Measurements from ENCODE around the gene MEI1.

MEI1 gene

DNA sequence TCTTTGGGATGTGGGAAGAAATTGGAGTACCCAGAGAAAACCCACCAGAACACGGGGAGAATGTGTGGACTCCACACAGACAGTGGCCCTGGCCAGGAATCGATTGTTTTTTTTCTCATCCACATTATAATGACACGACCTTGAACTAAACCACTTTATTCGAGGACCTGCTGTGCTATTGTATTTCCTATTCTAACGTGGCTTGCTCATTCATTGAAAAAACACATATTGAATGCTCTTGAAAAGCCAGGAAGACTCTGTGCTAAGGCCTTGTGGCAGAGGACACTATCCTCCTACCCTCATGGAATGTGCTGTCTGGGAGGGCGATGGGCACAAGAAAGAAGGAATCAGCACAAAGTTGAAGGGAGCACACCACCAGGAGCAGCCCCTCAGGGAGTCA is 124.5 kb downstream of the MEI1 start:
- no peak overlapping the region for H3K27ac ChIP-seq

DNA sequence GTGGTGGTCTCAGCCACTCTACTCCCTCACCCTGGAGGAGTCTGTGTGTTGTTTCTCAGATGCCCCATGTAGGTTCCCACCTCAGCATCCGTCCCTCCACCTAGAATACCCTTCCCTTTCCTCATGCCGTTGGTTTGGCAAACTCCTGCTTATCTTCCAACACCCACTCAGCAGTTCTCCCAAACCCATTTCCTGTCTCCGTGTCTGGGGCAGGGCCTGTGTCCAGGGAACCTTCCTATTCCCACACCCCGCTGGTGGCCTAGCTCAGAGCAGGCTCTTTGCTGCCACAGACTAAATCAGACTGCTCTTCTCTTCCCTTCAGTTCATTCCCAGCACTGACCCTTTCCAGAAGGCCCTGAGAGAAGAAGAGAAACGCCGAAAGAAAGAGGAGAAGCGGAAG is 126.1 kb downstream of the MEI1 start:
- TF ChIP-seq, protein P1, sequence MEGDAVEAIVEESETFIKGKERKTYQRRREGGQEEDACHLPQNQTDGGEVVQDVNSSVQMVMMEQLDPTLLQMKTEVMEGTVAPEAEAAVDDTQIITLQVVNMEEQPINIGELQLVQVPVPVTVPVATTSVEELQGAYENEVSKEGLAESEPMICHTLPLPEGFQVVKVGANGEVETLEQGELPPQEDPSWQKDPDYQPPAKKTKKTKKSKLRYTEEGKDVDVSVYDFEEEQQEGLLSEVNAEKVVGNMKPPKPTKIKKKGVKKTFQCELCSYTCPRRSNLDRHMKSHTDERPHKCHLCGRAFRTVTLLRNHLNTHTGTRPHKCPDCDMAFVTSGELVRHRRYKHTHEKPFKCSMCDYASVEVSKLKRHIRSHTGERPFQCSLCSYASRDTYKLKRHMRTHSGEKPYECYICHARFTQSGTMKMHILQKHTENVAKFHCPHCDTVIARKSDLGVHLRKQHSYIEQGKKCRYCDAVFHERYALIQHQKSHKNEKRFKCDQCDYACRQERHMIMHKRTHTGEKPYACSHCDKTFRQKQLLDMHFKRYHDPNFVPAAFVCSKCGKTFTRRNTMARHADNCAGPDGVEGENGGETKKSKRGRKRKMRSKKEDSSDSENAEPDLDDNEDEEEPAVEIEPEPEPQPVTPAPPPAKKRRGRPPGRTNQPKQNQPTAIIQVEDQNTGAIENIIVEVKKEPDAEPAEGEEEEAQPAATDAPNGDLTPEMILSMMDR (conservative IDR thresholded peaks at IDR 0.05): no peak

More for the DNA sequence above, 124.5 kb downstream of the MEI1 start:
- TF ChIP-seq, protein P1 (conservative IDR thresholded peaks at IDR 0.05): no peak

DNA sequence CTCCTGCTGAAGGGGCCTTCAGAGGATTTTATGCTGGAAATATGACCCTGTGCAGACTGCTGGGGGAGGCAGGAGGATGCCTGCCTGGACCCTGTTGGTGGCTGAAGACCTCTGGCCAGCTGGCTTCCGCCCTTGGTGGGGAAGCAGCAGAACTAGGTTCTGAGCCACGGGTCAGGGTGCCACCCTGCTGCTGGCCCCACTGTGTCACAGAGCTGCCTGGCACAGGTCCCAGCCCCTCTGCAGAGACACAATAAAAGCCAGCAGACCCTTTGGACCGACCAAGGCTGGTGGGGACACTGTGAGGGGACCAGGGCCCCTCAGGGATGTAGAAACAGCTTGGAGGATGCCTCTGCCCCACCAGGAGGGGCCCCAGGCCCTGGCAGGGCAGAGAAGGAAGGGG is 126.7 kb downstream of the MEI1 start:
- TF ChIP-seq, protein P1 (conservative IDR thresholded peaks at IDR 0.05): no peak
- H3K27ac ChIP-seq: no peak overlapping the region

More for the DNA sequence above, 126.1 kb downstream of the MEI1 start:
- H3K27ac ChIP-seq: no peak overlapping the region

DNA sequence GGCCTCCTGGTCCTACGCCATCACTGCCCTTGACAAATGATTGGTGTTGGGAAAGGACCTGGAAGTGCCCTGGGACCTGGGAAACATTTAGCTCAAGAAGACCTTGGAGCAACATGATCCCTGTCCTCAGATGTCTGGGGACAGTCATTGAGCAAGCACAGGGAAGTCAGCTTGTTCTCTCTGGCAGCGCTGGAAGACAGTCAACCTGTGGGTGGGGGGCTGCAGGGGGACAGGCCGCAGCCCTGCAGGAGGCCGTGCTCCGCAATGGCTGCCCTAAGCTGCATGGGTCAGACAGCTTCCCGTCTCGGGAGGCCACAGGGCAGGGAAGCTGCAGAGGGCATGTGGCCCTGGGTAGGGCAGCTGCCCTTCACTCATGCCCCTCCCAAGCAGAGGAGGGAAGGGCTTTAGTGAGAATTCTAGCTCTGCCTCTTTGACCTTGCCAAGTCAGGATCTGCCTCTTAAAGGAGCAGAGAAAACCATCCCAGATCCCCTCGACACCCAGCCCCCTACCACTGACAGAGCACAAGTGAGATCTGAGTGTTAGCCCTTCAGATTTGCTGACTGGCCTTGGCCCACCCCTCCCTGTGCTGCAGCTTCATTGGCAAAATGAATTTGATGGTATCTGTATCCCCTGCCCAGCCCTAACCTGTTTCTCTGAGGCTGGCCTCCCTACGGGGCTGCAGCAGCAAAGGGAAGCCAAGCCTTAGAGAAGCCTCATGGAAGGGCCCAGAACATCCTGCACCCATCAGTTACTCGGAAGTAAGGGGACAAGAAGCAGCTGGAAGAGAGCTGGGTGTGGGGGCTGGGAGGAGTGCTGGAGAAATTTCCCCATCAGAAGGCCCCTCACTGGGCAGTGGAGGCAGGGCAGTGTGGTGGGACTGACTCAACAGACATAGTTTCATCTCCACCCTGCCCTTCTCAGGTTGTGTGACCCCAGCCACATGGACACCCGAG is 127.4 kb downstream of the MEI1 start:
- H3K27ac ChIP-seq: no peak overlapping the region
- TF ChIP-seq, protein P1 (conservative IDR thresholded peaks at IDR 0.05): no peak

DNA sequence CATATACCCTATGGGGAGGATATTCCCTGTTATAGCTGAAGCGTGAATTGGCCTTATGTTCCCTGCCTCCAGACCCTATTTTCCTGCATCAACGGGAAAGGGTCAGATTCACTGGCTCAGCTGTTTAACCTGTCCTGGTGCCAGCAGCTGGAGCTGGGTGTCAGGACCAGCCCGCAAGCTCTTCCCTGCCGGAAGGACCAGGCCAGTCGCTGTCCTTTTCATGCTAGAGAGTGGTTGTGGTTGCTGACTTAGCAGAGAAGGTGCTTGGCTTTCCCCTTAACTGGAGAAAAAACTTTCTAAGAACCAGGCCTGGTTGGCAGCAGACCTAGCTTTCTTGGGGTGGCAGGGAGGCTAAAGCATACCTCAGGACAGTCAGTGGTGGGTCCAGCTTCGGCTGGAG is 128.4 kb downstream of the MEI1 start:
- no peak overlapping the region for H3K27ac ChIP-seq
- TF ChIP-seq, protein P1 (conservative IDR thresholded peaks at IDR 0.05): no peak

DNA sequence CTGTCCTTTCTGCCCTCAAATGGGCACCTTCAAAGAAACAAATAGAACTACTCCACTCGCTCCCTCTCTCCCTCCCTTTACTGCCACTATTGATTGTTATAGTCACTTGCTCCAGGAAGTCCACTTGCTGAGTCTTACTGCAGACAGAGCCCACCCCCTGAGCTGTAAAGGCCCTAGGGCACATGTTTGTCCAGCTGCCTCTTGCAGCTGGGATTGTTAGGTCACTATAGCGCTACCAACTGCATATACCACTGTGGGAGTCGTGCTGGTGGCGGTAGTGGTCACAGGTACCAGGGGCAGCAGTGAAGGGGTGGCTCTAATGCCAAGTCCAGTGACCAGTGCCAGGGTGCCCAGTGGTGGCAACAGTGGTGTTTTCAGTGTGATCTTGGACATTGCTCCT is 129.2 kb downstream of the MEI1 start:
- no peak overlapping the region for H3K27ac ChIP-seq
- TF ChIP-seq, protein P1 (conservative IDR thresholded peaks at IDR 0.05): no peak

DNA sequence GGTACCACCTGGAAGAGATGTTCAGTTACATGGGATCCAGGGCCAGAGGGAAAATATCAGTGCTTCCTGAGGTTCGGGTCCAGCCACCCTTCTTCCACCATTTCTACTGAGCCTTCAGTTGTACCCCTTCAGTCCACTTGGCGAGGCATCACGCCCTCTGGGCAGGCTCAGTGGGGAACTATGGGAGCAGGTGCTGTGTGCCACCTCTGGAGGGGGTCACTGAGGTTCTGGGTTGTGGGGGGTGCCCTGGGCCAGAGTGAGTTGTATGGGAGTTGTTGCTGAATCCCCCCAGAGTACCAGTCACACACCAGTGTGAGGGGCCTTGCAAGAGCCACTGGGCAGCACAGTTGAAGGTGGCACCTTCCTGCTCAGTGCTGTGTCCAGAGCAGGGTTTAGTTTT is 130.9 kb downstream of the MEI1 start:
- TF ChIP-seq, protein P1 (conservative IDR thresholded peaks at IDR 0.05): no peak
- no peak overlapping the region for H3K27ac ChIP-seq

Measured in VCaP (cell line).